K562 (cell line): ENCODE data around the gene INSL6. TPM values are rescaled to one million over a fixed set of nuclear protein-coding genes. Genes with fewer than 3 reads are reported as not detected.

Experiments used
- ATAC-seq: fragments of 200-7000 bp; cut with Tn5 transposase; 3 replicates; pipeline ENCODE4 v1.9.1; 2020; ENCODE audit warnings: moderate library complexity
- BruUV-seq: library from RNA; stranded (reverse); fragments of 400-500 nt; replicated peaks from 2 replicates; lab custom pipeline; 2021; lab: Mats Ljungman, UMichigan
- CTCF ChIA-PET: fragments of 300-600 bp; formaldehyde crosslinking; extraction: SDS; loops from one replicate; lab custom pipeline; 2021; ENCODE audit warnings: low intra/inter-chr PET ratio; lab: Yijun Ruan, JAX
- POLR2A ChIA-PET: fragments of 300-600, 350-650 bp; sonication (Branson Sonifier 250); formaldehyde crosslinking; extraction: SDS; loops from one replicate; lab custom pipeline; 2021; ENCODE audit warnings: antibody characterized with exemption, inconsistent platforms; lab: Yijun Ruan, JAX
- DNase-seq, 4 experiments: peaks; one replicate each; pipeline versions ENCODE4 v3.0.0 to v3.0.0-alpha.2; 2011 to 2018; ENCODE audit warnings: low spot score in 3 of 4, mixed read lengths in 3 of 4; ENCODE audit errors: extremely low read depth in 1 of 4
- FAIRE-seq: peaks from 2 replicates; lab custom pipeline; 2011; peaks lifted over from hg19 to GRCh38; lab: Jason Lieb, UNC
- H2AFZ ChIP-seq: 2 replicates; pipeline ENCODE4 v1.6.0; 2011; ENCODE audit warnings: low read depth, low read length, control low read depth, inconsistent platforms
- H3K27ac ChIP-seq: fragments of 200-600 bp; 3 replicates; pipeline ENCODE4 v1.8.0; 2011; ENCODE audit warnings: low read depth, mild to moderate bottlenecking, control low read depth, inconsistent platforms, low read length, moderate library complexity, mixed read lengths; ENCODE audit errors: extremely low read depth
- H3K27me3 ChIP-seq, 2 experiments: fragments of 300-600 bp in 1 of 2; 2 replicates in 1 of 2; 3 replicates in 1 of 2; pipeline versions ENCODE4 v1.6.0 to v1.8.0; 2011; ENCODE audit warnings: inconsistent platforms in 2 of 2, low read length in 2 of 2, mild to moderate bottlenecking in 1 of 2, mixed read lengths in 1 of 2, moderate library complexity in 1 of 2; ENCODE audit not compliant: control insufficient read depth in 2 of 2, insufficient read depth in 2 of 2
- H3K36me3 ChIP-seq: fragments of 300-600 bp; 3 replicates; pipeline ENCODE4 v1.8.0; 2011; ENCODE audit warnings: mild to moderate bottlenecking, low read length, inconsistent platforms; ENCODE audit not compliant: control insufficient read depth, insufficient read depth
- H3K4me1 ChIP-seq, 2 experiments: fragments of 200-600 bp in 1 of 2; replicated peaks in 1 of 2; 2 replicates in 1 of 2; 3 replicates in 1 of 2; pipeline versions ENCODE4 v1.5.1 to v1.8.0; 2011; ENCODE audit warnings: inconsistent platforms in 2 of 2, low read length in 2 of 2, mild to moderate bottlenecking in 1 of 2, mixed read lengths in 1 of 2, moderate library complexity in 1 of 2; ENCODE audit not compliant: control insufficient read depth in 2 of 2, insufficient read depth in 2 of 2
- H3K4me2 ChIP-seq: 2 replicates; pipeline ENCODE4 v1.6.1; 2011; ENCODE audit warnings: low read length, control low read depth, inconsistent platforms, mixed read lengths; ENCODE audit not compliant: insufficient read depth
- H3K4me3 ChIP-seq: fragments of 200-600 bp; sonication (generic), shearing (Covaris generic); 2 replicates; pipeline ENCODE4 v1.5.1; 2016; ENCODE audit warnings: control low read depth, inconsistent platforms
- H3K79me2 ChIP-seq: fragments of 200-600 bp; 3 replicates; pipeline ENCODE4 v1.8.0; 2011; ENCODE audit warnings: low read length, inconsistent platforms; ENCODE audit not compliant: control insufficient read depth, insufficient read depth
- H3K9ac ChIP-seq, 2 experiments: 2 replicates each; pipeline versions ENCODE4 v1.6.0 to v1.6.1; 2011; ENCODE audit warnings: low read depth in 2 of 2, low read length in 2 of 2, control low read depth in 1 of 2, inconsistent platforms in 1 of 2, mild to moderate bottlenecking in 1 of 2, mixed read lengths in 1 of 2; ENCODE audit not compliant: insufficient read depth in 1 of 2
- H3K9me1 ChIP-seq: one replicate; pipeline ENCODE4 v1.6.0; 2011; ENCODE audit warnings: inconsistent platforms, mild to moderate bottlenecking, low read length, moderate library complexity; ENCODE audit not compliant: control insufficient read depth, insufficient read depth
- H3K9me3 ChIP-seq: replicated peaks from 2 replicates; pipeline ENCODE4 v1.5.1; 2011; ENCODE audit warnings: low read depth, low read length, inconsistent platforms; ENCODE audit not compliant: control insufficient read depth, insufficient read depth
- H4K20me1 ChIP-seq: replicated peaks from 2 replicates; pipeline ENCODE4 v1.6.1; 2011; ENCODE audit warnings: low read length, inconsistent platforms, mixed read lengths; ENCODE audit not compliant: control insufficient read depth, insufficient read depth
- BRF2 ChIP-seq: IDR thresholded peaks from 3 replicates; pipeline ENCODE4 v1.6.1; 2011; ENCODE audit warnings: borderline replicate concordance, mild to moderate bottlenecking; ENCODE audit not compliant: insufficient read length, insufficient read depth
- MEF2D ChIP-seq: conservative IDR thresholded peaks from 2 replicates; pipeline ENCODE4 v1.6.1; 2016; ENCODE audit warnings: low read depth, missing genetic modification characterization, missing compliant biosample characterization
- MIER1 ChIP-seq: fragments of 450-650 bp; IDR thresholded peaks from 2 replicates; pipeline ENCODE4 v1.6.1; 2016; ENCODE audit warnings: antibody characterized with exemption, mild to moderate bottlenecking, low read depth
- ZNF584 ChIP-seq: fragments of 200-800 bp; sonication (Bioruptor generic); IDR thresholded peaks from 2 replicates; pipeline ENCODE4 v1.6.1; 2016; ENCODE audit warnings: low read depth, mild to moderate bottlenecking, missing genetic modification characterization, missing compliant biosample characterization
- WGBS: fragments of 100-300 bp; shearing (Covaris generic); methylation state at CpG from one replicate; pipeline ENCODE4 v1.1.6; 2016; ENCODE audit warnings: low coverage, mixed read lengths; ENCODE audit not compliant: insufficient coverage; ENCODE audit errors: missing lambda C conversion rate; 5-methylcytosine and 5-hydroxymethylcytosine counted together
- in situ Hi-C: fragments of 300-500 bp; cut with MboI; formaldehyde crosslinking; loops from 4 replicates; pipeline ENCODE4 v1.15.0; 2018; ENCODE audit warnings: inconsistent platforms, mixed read lengths
- intact Hi-C: fragments of 100-400 bp; cut with micrococcal nuclease; formaldehyde crosslinking; loops from 2 replicates; pipeline ENCODE4 v1.14.2; 2022
- polyA plus RNA-seq, 8 experiments: library from polyadenylated mRNA; depleted of rRNA in 4 of 8; stranded (reverse) in 5 of 8; unstranded in 3 of 8; fragments of >200 nt; fragmentation: Nextera tagmentation in 2 of 8; fragmentation: Illumina TruSeq in 1 of 8; extraction: Ambion mirVana in 2 of 8; extraction: Trizol in 1 of 8; gene quantifications; 2 replicates each; pipeline versions ENCODE4 v1.2.1 to v1.2.3, GENCODE V29; 2011 to 2014; ENCODE audit warnings: inconsistent platforms in 1 of 8, missing spikeins in 1 of 8
- total RNA-seq, 7 experiments: library from RNA; depleted of rRNA in 6 of 7; stranded (reverse); fragments of >200 nt in 6 of 7; fragmentation: Illumina TruSeq in 2 of 7; extraction: Trizol in 2 of 7; gene quantifications; 2 replicates each; pipeline versions ENCODE4 v1.2.1 to v1.2.3, GENCODE V29; 2011 to 2021; ENCODE audit warnings: low replicate concordance in 1 of 7
- TF ChIP-seq, protein P1 (sequence below): fragments of 450-650 bp; IDR thresholded peaks from 2 replicates; pipeline ENCODE4 v1.6.1; 2016; ENCODE audit warnings: mild to moderate bottlenecking, moderate library complexity
- TF ChIP-seq, protein P2 (sequence below): fragments of 450-650 bp; IDR thresholded peaks from 2 replicates; pipeline ENCODE4 v1.6.1; 2018; ENCODE audit warnings: mild to moderate bottlenecking, low read depth; ENCODE audit not compliant: partially characterized antibody

Gene INSL6
- total and polyA plus RNA-seq, 9 of the 15 experiments (the other 6 are each of a cell fraction or from before 2014, with no cell fraction given): 0.04 to 0.06 TPM; not detected in 7

DNA sequence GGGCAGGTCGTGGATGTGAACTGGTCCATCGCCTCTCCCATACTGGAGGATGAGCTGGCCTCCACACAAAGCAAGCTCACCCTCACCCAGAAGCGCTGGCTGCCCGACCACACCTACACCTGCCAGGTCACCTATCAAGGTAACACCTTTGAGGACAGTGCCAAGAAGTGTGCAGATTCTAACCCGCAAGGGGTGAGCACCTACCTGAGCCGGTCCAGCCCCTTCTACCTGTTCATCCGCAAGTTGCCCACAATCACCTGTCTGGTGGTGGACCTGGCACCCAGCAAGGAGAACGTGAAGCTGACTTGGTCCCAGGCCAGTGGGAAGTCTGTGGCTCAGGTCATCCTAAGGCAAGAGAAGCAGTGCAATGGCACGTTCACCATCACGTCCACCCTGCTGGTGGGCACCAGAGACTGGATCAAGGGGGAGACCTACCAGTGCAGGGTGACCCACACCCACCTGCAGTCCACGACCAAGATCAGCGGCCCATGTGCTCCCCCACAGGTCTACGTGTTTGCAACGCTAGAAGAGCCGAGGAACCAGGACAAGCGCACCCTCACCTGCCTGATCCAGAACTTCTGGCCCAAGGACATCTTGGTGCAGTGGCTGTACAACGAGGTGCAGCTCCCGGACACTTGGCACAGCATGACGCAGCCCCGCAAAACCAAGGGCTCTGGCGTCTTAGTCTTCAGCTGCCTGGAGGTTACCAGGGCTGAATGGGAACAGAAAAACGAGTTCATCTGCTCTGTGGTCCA is 71.3 kb downstream of the INSL6 start:
- BruUV-seq: no TSS peak
- Histone ChIP-seq H2AFZ (no peak overlapping the region), H3K79me2 (no peaks in the 10 kb centered on the region), H3K4me3 (no peak overlapping the region), H4K20me1 (no peaks in the 10 kb centered on the region), H3K27me3 (no peaks in the 10 kb centered on the region), H3K9ac (no peak overlapping the region), H3K4me1 (no peaks in the 10 kb centered on the region), H3K27ac (no peak overlapping the region), H3K4me2 (no peak overlapping the region), H3K9me3 (no peaks in the 10 kb centered on the region), H3K9me1 (no peaks in the 10 kb centered on the region), H3K36me3 (peaks cover 14% of the 10 kb centered on the region; the same call in 2 of the 3 replicates)
- 96% methylated on average over 15 of the region's 22 CpGs for WGBS
- in situ Hi-C loops: no loop called here
- intact Hi-C loops: no loop called here
- ATAC-seq: no peak
- DNase-seq: no peak
- no peak for FAIRE-seq
- POLR2A ChIA-PET: no interaction called here
- CTCF ChIA-PET: no interaction called here
- TF ChIP-seq MIER1: no peak
- TF ChIP-seq BRF2: no peak
- TF ChIP-seq ZNF584 (CRISPR knock-in tag): no peak
- TF ChIP-seq MEF2D (tag): no peak
- TF ChIP-seq, protein P1, sequence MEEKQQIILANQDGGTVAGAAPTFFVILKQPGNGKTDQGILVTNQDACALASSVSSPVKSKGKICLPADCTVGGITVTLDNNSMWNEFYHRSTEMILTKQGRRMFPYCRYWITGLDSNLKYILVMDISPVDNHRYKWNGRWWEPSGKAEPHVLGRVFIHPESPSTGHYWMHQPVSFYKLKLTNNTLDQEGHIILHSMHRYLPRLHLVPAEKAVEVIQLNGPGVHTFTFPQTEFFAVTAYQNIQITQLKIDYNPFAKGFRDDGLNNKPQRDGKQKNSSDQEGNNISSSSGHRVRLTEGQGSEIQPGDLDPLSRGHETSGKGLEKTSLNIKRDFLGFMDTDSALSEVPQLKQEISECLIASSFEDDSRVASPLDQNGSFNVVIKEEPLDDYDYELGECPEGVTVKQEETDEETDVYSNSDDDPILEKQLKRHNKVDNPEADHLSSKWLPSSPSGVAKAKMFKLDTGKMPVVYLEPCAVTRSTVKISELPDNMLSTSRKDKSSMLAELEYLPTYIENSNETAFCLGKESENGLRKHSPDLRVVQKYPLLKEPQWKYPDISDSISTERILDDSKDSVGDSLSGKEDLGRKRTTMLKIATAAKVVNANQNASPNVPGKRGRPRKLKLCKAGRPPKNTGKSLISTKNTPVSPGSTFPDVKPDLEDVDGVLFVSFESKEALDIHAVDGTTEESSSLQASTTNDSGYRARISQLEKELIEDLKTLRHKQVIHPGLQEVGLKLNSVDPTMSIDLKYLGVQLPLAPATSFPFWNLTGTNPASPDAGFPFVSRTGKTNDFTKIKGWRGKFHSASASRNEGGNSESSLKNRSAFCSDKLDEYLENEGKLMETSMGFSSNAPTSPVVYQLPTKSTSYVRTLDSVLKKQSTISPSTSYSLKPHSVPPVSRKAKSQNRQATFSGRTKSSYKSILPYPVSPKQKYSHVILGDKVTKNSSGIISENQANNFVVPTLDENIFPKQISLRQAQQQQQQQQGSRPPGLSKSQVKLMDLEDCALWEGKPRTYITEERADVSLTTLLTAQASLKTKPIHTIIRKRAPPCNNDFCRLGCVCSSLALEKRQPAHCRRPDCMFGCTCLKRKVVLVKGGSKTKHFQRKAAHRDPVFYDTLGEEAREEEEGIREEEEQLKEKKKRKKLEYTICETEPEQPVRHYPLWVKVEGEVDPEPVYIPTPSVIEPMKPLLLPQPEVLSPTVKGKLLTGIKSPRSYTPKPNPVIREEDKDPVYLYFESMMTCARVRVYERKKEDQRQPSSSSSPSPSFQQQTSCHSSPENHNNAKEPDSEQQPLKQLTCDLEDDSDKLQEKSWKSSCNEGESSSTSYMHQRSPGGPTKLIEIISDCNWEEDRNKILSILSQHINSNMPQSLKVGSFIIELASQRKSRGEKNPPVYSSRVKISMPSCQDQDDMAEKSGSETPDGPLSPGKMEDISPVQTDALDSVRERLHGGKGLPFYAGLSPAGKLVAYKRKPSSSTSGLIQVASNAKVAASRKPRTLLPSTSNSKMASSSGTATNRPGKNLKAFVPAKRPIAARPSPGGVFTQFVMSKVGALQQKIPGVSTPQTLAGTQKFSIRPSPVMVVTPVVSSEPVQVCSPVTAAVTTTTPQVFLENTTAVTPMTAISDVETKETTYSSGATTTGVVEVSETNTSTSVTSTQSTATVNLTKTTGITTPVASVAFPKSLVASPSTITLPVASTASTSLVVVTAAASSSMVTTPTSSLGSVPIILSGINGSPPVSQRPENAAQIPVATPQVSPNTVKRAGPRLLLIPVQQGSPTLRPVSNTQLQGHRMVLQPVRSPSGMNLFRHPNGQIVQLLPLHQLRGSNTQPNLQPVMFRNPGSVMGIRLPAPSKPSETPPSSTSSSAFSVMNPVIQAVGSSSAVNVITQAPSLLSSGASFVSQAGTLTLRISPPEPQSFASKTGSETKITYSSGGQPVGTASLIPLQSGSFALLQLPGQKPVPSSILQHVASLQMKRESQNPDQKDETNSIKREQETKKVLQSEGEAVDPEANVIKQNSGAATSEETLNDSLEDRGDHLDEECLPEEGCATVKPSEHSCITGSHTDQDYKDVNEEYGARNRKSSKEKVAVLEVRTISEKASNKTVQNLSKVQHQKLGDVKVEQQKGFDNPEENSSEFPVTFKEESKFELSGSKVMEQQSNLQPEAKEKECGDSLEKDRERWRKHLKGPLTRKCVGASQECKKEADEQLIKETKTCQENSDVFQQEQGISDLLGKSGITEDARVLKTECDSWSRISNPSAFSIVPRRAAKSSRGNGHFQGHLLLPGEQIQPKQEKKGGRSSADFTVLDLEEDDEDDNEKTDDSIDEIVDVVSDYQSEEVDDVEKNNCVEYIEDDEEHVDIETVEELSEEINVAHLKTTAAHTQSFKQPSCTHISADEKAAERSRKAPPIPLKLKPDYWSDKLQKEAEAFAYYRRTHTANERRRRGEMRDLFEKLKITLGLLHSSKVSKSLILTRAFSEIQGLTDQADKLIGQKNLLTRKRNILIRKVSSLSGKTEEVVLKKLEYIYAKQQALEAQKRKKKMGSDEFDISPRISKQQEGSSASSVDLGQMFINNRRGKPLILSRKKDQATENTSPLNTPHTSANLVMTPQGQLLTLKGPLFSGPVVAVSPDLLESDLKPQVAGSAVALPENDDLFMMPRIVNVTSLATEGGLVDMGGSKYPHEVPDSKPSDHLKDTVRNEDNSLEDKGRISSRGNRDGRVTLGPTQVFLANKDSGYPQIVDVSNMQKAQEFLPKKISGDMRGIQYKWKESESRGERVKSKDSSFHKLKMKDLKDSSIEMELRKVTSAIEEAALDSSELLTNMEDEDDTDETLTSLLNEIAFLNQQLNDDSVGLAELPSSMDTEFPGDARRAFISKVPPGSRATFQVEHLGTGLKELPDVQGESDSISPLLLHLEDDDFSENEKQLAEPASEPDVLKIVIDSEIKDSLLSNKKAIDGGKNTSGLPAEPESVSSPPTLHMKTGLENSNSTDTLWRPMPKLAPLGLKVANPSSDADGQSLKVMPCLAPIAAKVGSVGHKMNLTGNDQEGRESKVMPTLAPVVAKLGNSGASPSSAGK: no peak
- TF ChIP-seq, protein P2, sequence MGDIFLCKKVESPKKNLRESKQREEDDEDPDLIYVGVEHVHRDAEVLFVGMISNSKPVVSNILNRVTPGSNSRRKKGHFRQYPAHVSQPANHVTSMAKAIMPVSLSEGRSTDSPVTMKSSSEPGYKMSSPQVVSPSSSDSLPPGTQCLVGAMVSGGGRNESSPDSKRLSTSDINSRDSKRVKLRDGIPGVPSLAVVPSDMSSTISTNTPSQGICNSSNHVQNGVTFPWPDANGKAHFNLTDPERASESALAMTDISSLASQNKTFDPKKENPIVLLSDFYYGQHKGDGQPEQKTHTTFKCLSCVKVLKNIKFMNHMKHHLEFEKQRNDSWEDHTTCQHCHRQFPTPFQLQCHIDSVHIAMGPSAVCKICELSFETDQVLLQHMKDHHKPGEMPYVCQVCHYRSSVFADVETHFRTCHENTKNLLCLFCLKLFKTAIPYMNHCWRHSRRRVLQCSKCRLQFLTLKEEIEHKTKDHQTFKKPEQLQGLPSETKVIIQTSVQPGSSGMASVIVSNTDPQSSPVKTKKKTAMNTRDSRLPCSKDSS: no peak
